Thyroid gland (tissue), 4 donors: ENCODE measurements around the gene SCN4A. TPM values are rescaled to one million over a fixed set of nuclear protein-coding genes. Genes with fewer than 3 reads are reported as not detected.
"Not testable (repeated sequence)": the region's sequence is repeated elsewhere in the genome, so short reads cannot be mapped to it uniquely, and the experiment has no call there.

Experiments
- DNase-seq, 2 donors: peaks; one replicate each; pipeline ENCODE4 v3.0.0-alpha.2; 2019
- H3K27ac ChIP-seq, 3 donors: fragments of 200-600 bp; sonication (generic); 1 replicate in 2 of 3; 2 replicates in 1 of 3; pipeline ENCODE4 v1.5.1; 2016 to 2019; ENCODE audit warnings: mild to moderate bottlenecking in 1 of 3, moderate library complexity in 1 of 3
- H3K27me3 ChIP-seq: fragments of 200-600 bp; sonication (generic); one replicate; pipeline ENCODE4 v1.5.1; 2019
- H3K36me3 ChIP-seq, 2 donors: fragments of 200-600 bp; sonication (generic); one replicate each; pipeline ENCODE4 v1.5.1; 2016 to 2019
- H3K4me1 ChIP-seq, 2 donors: fragments of 200-600 bp; sonication (generic); one replicate each; pipeline ENCODE4 v1.5.1; 2017 to 2019
- H3K4me3 ChIP-seq, 3 donors: fragments of 200-600 bp; sonication (generic); replicated peaks in 1 of 3; 1 replicate in 2 of 3; 2 replicates in 1 of 3; pipeline ENCODE4 v1.5.1; 2016; ENCODE audit warnings: mild to moderate bottlenecking in 1 of 3
- H3K9me3 ChIP-seq: fragments of 200-600 bp; sonication (generic); one replicate; pipeline ENCODE4 v1.5.1; 2017
- WGBS, 2 donors: methylation state at CpG; one replicate each; pipeline ENCODE4 v1.1.5; 2017; 5-methylcytosine and 5-hydroxymethylcytosine counted together
- intact Hi-C: fragments of 100-400 bp; cut with DNase I; formaldehyde crosslinking; loops from one replicate; pipeline ENCODE4 v1.15.1; 2023
- small RNA-seq: library from RNA; depleted of rRNA; stranded (forward); fragments of <200 nt; gene quantifications from one replicate; pipeline ENCODE3, GENCODE V24; 2016
- total RNA-seq, 4 donors: library from RNA; depleted of rRNA; stranded (reverse); fragments of >200 nt; gene quantifications; one replicate each; pipeline ENCODE4 v1.2.3, GENCODE V29; 2016
- TF ChIP-seq, protein P1 (sequence below), 6 experiments: fragments of 200-600 bp in 3 of 6; fragments of 450-650 bp in 3 of 6; sonication (generic) in 3 of 6; IDR thresholded peaks; one replicate each; pipeline ENCODE4 v1.5.1; 2016 to 2019; ENCODE audit warnings: antibody characterized with exemption in 6 of 6, mild to moderate bottlenecking in 2 of 6, inconsistent platforms in 1 of 6, moderate library complexity in 1 of 6

The SCN4A gene
- total RNA-seq, 4 donors from 2014 or later, result 2.4 to 7.1 (median 4.0) TPM

- H3K9me3 ChIP-seq, H3K27me3 ChIP-seq, intact Hi-C loops, H3K4me3 ChIP-seq, H3K4me1 ChIP-seq, H3K27ac ChIP-seq, DNase-seq, H3K36me3 ChIP-seq: not testable (repeated sequence)
- TF ChIP-seq, protein P1, sequence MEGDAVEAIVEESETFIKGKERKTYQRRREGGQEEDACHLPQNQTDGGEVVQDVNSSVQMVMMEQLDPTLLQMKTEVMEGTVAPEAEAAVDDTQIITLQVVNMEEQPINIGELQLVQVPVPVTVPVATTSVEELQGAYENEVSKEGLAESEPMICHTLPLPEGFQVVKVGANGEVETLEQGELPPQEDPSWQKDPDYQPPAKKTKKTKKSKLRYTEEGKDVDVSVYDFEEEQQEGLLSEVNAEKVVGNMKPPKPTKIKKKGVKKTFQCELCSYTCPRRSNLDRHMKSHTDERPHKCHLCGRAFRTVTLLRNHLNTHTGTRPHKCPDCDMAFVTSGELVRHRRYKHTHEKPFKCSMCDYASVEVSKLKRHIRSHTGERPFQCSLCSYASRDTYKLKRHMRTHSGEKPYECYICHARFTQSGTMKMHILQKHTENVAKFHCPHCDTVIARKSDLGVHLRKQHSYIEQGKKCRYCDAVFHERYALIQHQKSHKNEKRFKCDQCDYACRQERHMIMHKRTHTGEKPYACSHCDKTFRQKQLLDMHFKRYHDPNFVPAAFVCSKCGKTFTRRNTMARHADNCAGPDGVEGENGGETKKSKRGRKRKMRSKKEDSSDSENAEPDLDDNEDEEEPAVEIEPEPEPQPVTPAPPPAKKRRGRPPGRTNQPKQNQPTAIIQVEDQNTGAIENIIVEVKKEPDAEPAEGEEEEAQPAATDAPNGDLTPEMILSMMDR (IDR thresholded peaks at IDR 0.05), result peak in 4 of 6 experiments; percentile 18 to 39 (median 28)
- 27 to 34% methylated on average over 13 of the region's 13 CpGs for WGBS, 2 donors
Measured at GRCh38 chr17:63889026-63889848, 83.5 kb downstream of the SCN4A start.

Small RNA genes within 50 kb of the gene (small RNA-seq; reads per million reads assigned to genes)
- gene AC127029.1 (not detected), gene GH1 (not detected)

Other genes with a start within 250 kb of the SCN4A start
- gene STRADA, start 231.1 kb downstream of the SCN4A start, total RNA-seq, result 10 to 100 TPM; 28.6 to 44.6 (median 32.2) TPM
- gene CCDC47, start 199.3 kb downstream of the SCN4A start, total RNA-seq, result 100 to 1,000 TPM in 1 of 4 donors, 10 to 100 TPM in 3; 69.4 to 120 (median 85.1) TPM
- 100 to 1,000 TPM in 1 of 4 donors, 10 to 100 TPM in 3; 76.3 to 138 (median 89.1) TPM for gene DDX42, start 198.7 kb downstream of the SCN4A start, total RNA-seq
- 10 to 100 TPM; 79.1 to 98.3 (median 86.4) TPM for gene PSMC5, start 145.5 kb downstream of the SCN4A start, total RNA-seq
- gene FTSJ3, start 145.3 kb downstream of the SCN4A start, total RNA-seq, result 10 to 100 TPM; 37.8 to 64.7 (median 47.2) TPM
- gene SMARCD2, start 130.2 kb downstream of the SCN4A start, total RNA-seq, result 100 to 1,000 TPM in 1 of 4 donors, 10 to 100 TPM in 3; 75.0 to 101 (median 90.4) TPM
- gene CSH2, start 99.2 kb downstream of the SCN4A start, total RNA-seq, result not detected
- not detected for gene GH2, start 91.0 kb downstream of the SCN4A start, total RNA-seq
- not detected for gene CSH1, start 76.3 kb downstream of the SCN4A start, total RNA-seq
- not detected for gene CSHL1, start 61.7 kb downstream of the SCN4A start, total RNA-seq
- not detected for gene GH1, start 54.1 kb downstream of the SCN4A start, total RNA-seq
- gene CD79B, start 40.6 kb downstream of the SCN4A start, total RNA-seq, result 1 to 10 TPM in 2 of 4 donors, not detected in 2; 1.3 to 1.8 TPM
- 1 to 10 TPM; 1.7 to 5.6 (median 4.2) TPM for gene PRR29, start 25.4 kb upstream of the SCN4A start, total RNA-seq
- gene ICAM2, start 47.7 kb upstream of the SCN4A start, total RNA-seq, result 10 to 100 TPM; 20.3 to 41.8 (median 30.6) TPM
- gene ERN1, start 157.2 kb upstream of the SCN4A start, total RNA-seq, result 10 to 100 TPM in 3 of 4 donors, 1 to 10 TPM in 1; 9.5 to 20.2 (median 12.8) TPM